HG03139 (cell line): ENCODE data around the gene MRPS15.

Experiments used
- ATAC-seq: cut with Tn5 transposase; IDR thresholded peaks from one replicate; pipeline ENCODE4 v1.9.1; 2021; ENCODE audit not compliant: unreplicated experiment

MRPS15 gene

DNA sequence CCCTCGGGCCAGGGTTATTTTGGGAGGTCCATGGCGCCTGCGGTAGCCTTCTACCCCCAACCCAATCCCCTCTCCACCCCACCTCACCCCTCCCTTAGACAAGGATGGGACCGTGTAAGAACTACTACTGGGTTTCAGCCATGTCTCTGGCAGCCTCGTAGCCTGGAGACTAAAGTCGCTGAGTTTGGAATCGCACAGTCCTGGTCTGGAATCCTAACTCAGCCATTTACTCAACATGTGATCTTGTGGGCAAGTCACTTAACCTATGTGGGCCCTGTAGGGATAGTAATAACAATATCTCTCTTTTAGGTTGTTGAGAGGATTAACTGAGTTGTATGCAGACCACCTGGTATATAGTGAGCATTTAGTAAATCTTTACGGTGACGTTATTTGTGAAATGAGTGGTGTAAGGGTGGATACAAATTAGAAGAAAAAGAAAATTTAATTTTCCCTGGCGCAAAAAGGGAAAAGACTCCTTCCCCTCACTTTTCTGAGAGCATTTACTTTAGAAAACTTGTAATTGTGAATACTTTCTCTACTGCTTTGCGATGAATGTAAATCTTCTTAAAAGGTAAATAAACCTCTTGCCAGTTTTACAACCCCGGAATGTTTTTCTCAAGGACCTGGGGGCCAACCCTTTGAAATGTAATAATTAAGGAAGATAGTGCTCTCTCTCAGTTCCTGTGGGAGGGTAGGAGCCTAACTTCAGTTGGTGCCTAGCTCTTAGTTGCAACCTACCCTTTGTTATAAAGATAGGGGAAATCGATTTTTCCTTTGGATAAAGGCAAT lies 615 bp upstream of the MRPS15 start:
- ATAC-seq: peak; percentile 13

DNA sequence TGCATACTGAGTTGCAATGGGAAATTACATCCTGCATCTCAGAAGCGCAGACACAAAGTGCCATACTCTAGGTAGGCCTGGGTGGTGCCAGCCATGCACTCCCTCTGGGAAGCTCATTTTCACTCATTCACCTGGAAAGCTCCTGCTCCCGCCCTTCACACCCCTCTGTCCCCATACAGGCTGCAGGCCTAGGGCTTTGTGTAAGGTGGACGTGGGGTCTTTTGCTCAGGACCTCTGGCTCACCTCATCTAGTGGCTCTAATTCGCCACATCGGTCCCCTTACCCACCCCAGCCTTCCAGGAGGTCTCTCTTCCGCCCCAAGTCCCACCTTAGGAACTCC lies 751 bp downstream of the MRPS15 start:
- no peak for ATAC-seq

DNA sequence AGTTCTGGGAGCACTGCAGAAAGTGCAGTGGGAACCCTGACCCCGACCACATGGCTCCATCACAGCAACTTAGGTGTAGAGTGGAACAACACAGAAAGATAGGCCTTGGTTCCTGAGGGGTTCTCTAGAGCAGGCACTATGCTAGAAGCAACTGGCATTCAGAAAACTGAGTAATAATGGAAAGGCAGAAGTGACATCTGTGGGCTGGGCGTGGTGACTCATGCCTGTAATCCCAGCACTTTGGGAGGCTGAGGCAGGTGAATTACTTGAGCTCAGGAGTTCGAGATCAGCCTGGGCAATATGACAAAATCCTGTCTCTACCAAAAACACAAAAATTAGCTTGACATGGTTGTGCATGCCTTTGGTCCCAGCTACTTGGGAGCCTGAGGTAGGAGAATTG lies 5.3 kb downstream of the MRPS15 start:
- no peak for ATAC-seq

DNA sequence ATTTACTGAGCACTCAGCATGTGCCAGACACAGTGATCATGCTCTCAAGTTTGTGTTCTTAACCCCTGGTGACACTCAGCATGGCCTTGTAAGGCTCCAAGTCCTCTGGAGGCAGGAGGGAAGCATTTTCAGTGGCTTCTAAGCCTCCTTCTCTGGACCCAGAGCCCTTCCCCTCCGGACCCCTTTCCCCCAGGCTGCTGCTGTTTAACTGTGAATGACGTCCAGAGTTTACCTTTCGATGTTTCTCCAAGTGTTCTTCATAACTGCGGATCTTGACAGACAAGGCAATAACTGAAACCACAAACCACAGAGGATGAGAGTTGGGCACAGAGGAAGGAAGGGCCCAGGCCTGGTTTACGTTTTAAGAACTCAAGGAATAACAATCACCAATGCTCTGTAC lies 6.5 kb downstream of the MRPS15 start:
- no peak for ATAC-seq

DNA sequence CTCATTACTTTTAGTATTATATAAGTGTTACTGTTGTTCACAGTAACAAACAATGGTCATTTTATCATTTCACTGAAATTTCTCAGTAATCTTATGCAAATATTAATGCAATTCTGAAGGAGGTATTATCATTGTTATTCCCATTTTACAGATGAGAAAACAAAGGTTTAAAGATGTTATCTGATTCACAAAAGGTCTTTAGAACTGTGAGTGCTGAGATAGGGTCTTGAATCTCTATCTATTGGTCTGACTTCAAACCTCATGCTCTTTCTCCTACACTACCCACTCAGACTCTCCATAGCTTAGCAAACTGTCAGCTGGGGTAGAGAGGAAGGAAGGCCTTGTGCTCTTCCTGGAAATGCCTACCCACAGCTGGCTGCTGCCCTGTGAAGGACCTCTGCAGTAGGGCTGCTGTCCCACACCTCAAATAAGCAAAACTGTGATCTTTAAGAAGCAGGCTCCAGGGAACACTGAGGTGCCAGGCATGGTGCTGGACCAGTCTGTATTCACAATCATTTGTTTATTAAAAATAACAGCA lies 7.7 kb downstream of the MRPS15 start:
- ATAC-seq: no peak

DNA sequence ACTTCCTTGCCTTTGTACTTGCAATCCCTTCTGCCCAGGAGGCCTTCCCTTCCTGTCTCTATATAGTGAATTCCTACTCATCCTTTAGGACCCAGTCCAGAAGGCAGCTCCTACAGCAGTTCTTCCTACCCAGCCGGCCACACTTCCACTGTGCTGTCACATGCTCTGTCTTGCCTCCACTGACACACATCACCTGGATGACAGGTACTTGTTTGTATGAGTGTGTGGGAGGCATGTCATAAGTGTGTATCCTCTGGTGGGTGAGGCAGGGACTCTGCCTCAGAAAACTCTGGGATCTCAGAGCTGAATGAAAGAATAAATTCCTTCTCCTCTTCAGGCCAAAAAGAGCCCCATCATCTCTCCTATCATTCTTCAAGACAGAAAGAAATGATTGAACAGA lies 8.8 kb downstream of the MRPS15 start:
- no peak for ATAC-seq

GRCh38 chr1:36453600-36454388 lies 10.4 kb downstream of the MRPS15 start:
- no peak for ATAC-seq

DNA sequence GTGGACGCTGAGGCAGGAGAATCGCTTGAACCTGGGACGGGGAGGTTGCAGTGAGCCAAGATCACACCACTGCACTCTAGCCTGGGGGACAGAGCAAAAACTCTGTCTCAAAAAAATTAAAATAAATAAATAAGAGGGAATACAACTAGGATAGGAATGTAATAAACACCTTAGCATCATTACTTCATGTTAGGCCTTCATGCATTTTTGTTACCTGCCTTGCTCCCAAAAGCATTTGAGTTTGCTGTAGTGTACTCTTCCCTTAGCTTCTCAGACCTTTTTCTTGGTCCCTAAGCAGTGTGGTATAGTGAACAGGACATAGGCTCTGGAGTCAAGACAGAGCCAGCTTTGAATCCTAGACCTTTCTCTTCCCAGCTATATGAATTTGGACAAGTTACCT lies 11.1 kb downstream of the MRPS15 start:
- ATAC-seq: no peak

DNA sequence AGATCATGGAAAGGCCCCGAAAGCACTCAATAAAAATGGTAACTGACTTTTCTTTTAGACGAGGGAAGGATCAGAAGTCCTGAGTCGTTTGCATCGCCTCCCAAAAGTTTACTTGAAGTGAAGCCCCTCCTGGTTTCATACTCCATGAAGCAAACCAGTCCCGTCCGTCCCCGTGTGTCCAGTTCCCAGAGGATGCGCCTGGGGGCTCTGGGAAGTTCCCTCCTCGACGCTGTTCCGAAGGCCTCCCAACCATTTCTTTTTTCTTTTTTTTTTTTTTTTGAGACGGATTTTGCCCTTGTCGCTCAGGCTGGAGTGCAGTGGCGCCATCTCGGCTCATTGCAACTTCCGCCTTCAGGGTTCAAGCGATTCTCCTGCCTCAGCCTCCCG lies 13.3 kb downstream of the MRPS15 start:
- no peak for ATAC-seq

- ATAC-seq: peak; percentile 95
Observed at GRCh38 chr1:36450270-36450918, 13.8 kb downstream of the MRPS15 start, which contains the start of gene OSCP1. OSCP1 (minus strand) TSS chr1:36450451; CDS start chr1:36450369, 82 bp downstream.

GRCh38 chr1:36448530-36449056 lies 15.6 kb downstream of the MRPS15 start:
- ATAC-seq: no peak

- ATAC-seq: no peak
Observed at GRCh38 chr1:36447450-36447849, 16.7 kb downstream of the MRPS15 start.

GRCh38 chr1:36446746-36447145 lies 17.4 kb downstream of the MRPS15 start:
- ATAC-seq: no peak

DNA sequence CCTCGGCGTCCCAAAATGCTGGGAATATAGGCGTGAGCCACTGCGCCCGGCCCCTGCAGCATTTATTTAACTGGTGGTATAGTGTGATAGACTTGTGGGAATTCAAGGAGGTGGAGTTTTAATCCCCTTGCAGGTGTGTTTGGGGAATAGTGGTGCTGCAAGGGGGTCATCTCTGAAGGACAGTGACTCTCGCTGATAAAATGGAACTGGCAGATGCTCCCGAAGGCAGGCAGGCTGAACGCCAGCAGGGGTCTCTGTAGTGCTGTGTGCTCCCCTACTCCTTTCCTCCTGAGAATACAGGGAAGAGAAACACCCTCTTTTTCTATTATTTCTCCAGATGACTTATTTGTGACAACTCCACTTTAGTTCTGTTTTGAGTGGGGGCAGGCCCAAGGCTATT lies 17.9 kb downstream of the MRPS15 start:
- no peak for ATAC-seq

- ATAC-seq: no peak
Observed at GRCh38 chr1:36443297-36443696, 20.9 kb downstream of the MRPS15 start.

DNA sequence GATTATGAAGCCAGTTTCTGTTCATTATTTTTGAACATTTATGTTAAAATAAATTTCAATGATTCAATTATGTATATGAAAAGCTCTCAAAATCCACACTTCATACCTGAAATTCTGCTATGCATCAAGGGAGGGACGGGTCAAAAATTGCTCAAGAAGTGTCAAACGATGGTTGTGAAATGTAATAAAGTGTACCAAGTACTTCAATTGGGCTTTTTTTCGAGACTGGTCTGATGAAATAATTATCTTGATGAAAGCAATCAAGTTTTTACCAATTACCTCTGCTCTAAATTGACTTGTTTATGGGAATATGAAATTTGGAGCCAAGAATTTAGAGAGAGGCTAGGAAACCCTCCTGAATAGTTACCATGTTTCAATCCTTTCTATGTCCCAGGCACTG lies 21.8 kb downstream of the MRPS15 start:
- no peak for ATAC-seq

GRCh38 chr1:36440646-36441045 lies 23.5 kb downstream of the MRPS15 start:
- ATAC-seq: no peak

DNA sequence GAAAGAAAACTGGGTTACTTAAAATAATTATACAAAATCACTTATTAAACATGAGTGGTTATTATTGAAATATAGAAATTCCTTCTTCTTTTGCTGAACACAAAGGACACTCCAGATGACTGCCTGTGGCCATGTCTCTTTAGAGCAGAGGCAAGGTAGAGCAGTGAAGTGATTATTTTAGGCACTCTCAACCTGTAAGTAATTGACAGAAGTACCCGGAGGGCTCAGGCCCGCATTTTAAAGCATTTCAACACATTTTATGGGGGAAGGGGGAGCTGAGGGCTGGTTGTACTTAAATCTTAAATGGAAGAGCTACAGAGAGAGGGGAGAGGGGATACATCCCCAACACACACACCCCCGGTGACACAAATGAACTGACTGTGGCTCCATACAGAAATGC lies 24.1 kb downstream of the MRPS15 start:
- ATAC-seq: no peak

DNA sequence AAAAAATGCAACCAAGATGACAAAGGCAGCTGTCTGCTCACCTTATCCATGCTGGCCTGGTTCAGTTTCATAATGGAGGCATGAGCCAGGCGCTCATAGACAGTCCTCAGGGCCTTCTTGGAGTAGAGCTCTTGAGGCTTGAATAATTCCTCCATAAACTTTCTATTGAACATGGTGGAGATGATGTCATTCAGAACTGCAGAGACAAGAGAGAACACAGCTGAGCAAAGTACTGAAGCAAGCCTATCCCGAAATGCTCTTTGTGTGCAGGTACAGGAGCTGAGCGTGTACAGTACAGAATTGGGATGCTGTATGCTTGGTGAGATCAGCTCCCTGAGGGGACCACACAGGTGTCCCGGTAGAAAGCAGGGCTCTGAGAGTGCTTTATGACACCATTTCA lies 25.5 kb downstream of the MRPS15 start:
- no peak for ATAC-seq

GRCh38 chr1:36436821-36437220 lies 27.4 kb downstream of the MRPS15 start:
- no peak for ATAC-seq

DNA sequence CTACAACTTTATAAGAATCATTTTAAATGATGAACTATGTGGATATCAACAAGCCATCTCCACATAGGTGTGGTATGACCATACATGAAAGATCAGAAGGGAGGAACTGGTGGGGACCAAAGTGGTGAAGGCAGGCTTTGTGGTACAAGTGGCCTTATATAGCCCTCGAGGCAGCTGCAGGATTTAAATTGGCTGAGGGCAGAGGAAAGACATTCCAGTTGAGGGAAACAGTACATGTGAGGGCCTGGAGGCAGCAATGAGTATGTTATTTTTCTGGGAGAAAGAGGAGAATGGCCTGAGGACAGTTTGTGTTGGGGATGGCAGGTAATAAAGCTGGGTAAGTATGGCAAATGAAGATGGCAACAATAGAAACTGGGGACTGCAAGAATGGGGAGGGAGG lies 31.1 kb downstream of the MRPS15 start:
- ATAC-seq: no peak
